AG20443 (cell line): ENCODE results near the gene TANC1.

Experiments
- DNase-seq: peaks from one replicate; pipeline ENCODE4 v3.0.0; 2012; ENCODE audit warnings: low spot score, mixed read lengths

TANC1 gene

GRCh38 chr2:158968396-158969161 lies at the start of gene TANC1:
TSS of gene TANC1 (plus strand) at chr2:158968640. CDS start at chr2:159065911, 97,271 bp downstream.
- DNase-seq, result peak; percentile 97

GRCh38 chr2:158921599-158922408 lies 46.6 kb upstream of the TANC1 start:
- DNase-seq, result no peak

- DNase-seq, result no peak
Measured at GRCh38 chr2:158922601-158923000, 45.8 kb upstream of the TANC1 start.

GRCh38 chr2:158923180-158923594 lies 45.3 kb upstream of the TANC1 start:
- no peak for DNase-seq

GRCh38 chr2:158923641-158924040 lies 44.8 kb upstream of the TANC1 start:
- no peak for DNase-seq

GRCh38 chr2:158926478-158926948 lies 41.9 kb upstream of the TANC1 start:
- DNase-seq, result no peak

GRCh38 chr2:158928515-158928914 lies 39.9 kb upstream of the TANC1 start:
- no peak for DNase-seq

- DNase-seq, result no peak
Measured at GRCh38 chr2:158928965-158929364, 39.5 kb upstream of the TANC1 start.

- peak; percentile 43 for DNase-seq
Measured at GRCh38 chr2:158931572-158931971, 36.9 kb upstream of the TANC1 start.

GRCh38 chr2:158932131-158932645 lies 36.3 kb upstream of the TANC1 start:
- DNase-seq, result no peak

GRCh38 chr2:158934170-158934569 lies 34.3 kb upstream of the TANC1 start:
- DNase-seq, result no peak

- DNase-seq, result no peak
Measured at GRCh38 chr2:158935617-158936016, 32.8 kb upstream of the TANC1 start.

- peak; percentile 83 for DNase-seq
Measured at GRCh38 chr2:158936978-158937377, 31.5 kb upstream of the TANC1 start.

GRCh38 chr2:158940356-158940755 lies 28.1 kb upstream of the TANC1 start:
- no peak for DNase-seq

GRCh38 chr2:158943973-158944372 lies 24.5 kb upstream of the TANC1 start:
- no peak for DNase-seq

GRCh38 chr2:158948964-158949699 lies 19.3 kb upstream of the TANC1 start:
- no peak for DNase-seq

GRCh38 chr2:158953454-158953853 lies 15.0 kb upstream of the TANC1 start:
- no peak for DNase-seq

GRCh38 chr2:158953926-158954763 lies 14.3 kb upstream of the TANC1 start:
- peak; percentile 67 for DNase-seq

- no peak for DNase-seq
Measured at GRCh38 chr2:158955842-158956365, 12.5 kb upstream of the TANC1 start.

GRCh38 chr2:158958365-158958764 lies 10.1 kb upstream of the TANC1 start:
- DNase-seq, result no peak

GRCh38 chr2:158960193-158960592 lies 8.2 kb upstream of the TANC1 start:
- DNase-seq, result no peak
